K562 (cell line): ENCODE measurements around the gene TRDMT1. TPM values are rescaled to one million over a fixed set of nuclear protein-coding genes. Genes with fewer than 3 reads are reported as not detected.
A peak's percentile ranks its signal among the peaks of the same experiment; 100 is the strongest.

ENCODE experiments used
- CBFA2T3 ChIP-seq: fragments of 450-650 bp; IDR thresholded peaks from 2 replicates; pipeline ENCODE4 v1.6.1; 2017
- CCAR2 ChIP-seq: fragments of 200-400 bp; formaldehyde crosslinking; IDR thresholded peaks from 2 replicates; pipeline ENCODE4 v1.6.1; 2017; ENCODE audit warnings: mild to moderate bottlenecking, low read depth, low read length
- CTCFL ChIP-seq: IDR thresholded peaks from 2 replicates; pipeline ENCODE4 v1.6.1; 2011; ENCODE audit warnings: borderline replicate concordance, low read depth, mild to moderate bottlenecking, moderate library complexity, low read length; ENCODE audit not compliant: insufficient read depth, poor library complexity, severe bottlenecking
- EP300 ChIP-seq: IDR thresholded peaks from 2 replicates; pipeline ENCODE4 v1.6.1; 2012; ENCODE audit warnings: low read length, improper control_type of control experiment
- FOXJ3 ChIP-seq: sonication (generic); formaldehyde crosslinking; IDR thresholded peaks from 2 replicates; pipeline ENCODE4 v1.4.0; 2020; ENCODE audit warnings: mild to moderate bottlenecking, missing genetic modification reagents
- FOXK2 ChIP-seq, 2 experiments: fragments of 450-650 bp; IDR thresholded peaks in 1 of 2; conservative IDR thresholded peaks in 1 of 2; 2 replicates each; pipeline ENCODE4 v1.6.1; 2016; ENCODE audit warnings: low read depth in 2 of 2, mild to moderate bottlenecking in 1 of 2
- GTF2F1 ChIP-seq: IDR thresholded peaks from 2 replicates; pipeline ENCODE4 v1.6.1; 2011; ENCODE audit warnings: low read depth, low read length, improper control_type of control experiment
- HIVEP1 ChIP-seq: fragments of 250-450 bp; sonication (Bioruptor Pico); IDR thresholded peaks from 2 replicates; pipeline ENCODE4 v1.4.0; 2020; ENCODE audit warnings: mild to moderate bottlenecking
- MXI1 ChIP-seq: IDR thresholded peaks from 2 replicates; pipeline ENCODE4 v1.6.1; 2011; ENCODE audit warnings: low read depth, mild to moderate bottlenecking, improper control_type of control experiment, low read length
- MYC ChIP-seq, 2 experiments: fragments of 250-450 bp in 1 of 2; sonication (Bioruptor Pico) in 1 of 2; IDR thresholded peaks; 2 replicates each; pipeline versions ENCODE4 v1.5.1 to v1.6.1; 2012 to 2021; ENCODE audit warnings: low read depth in 2 of 2, borderline replicate concordance in 1 of 2, improper control_type of control experiment in 1 of 2, low read length in 1 of 2, mild to moderate bottlenecking in 1 of 2, moderate library complexity in 1 of 2
- PREB ChIP-seq: sonication (generic); formaldehyde crosslinking; IDR thresholded peaks from 2 replicates; pipeline ENCODE4 v1.8.1; 2023; ENCODE audit warnings: mild to moderate bottlenecking, missing genetic modification reagents
- PTTG1 ChIP-seq: fragments of 450-650 bp; IDR thresholded peaks from 2 replicates; pipeline ENCODE4 v1.6.1; 2016; ENCODE audit warnings: low read depth, mild to moderate bottlenecking, missing genetic modification characterization, missing compliant biosample characterization
- RHOXF2B ChIP-seq: fragments of 250-450 bp; sonication (Bioruptor Pico); conservative IDR thresholded peaks from 2 replicates; pipeline ENCODE4 v1.5.1; 2021
- SAFB ChIP-seq: fragments of 200-400 bp; formaldehyde crosslinking; IDR thresholded peaks from 2 replicates; pipeline ENCODE4 v1.6.1; 2017; ENCODE audit warnings: low read depth, low read length, borderline replicate concordance
- SMARCA4 ChIP-seq: fragments of 450-650 bp; IDR thresholded peaks from 2 replicates; pipeline ENCODE4 v1.6.1; 2016
- WHSC1 ChIP-seq: IDR thresholded peaks from one replicate; pipeline ENCODE4 v1.6.1; 2012; ENCODE audit warnings: low read length, control low read depth, inconsistent platforms
- ZNF253 ChIP-seq: fragments of 250-450 bp; sonication (Bioruptor Pico); conservative IDR thresholded peaks from 2 replicates; pipeline ENCODE4 v1.6.1; 2021; ENCODE audit warnings: mild to moderate bottlenecking
- ZNF507 ChIP-seq: conservative IDR thresholded peaks from 2 replicates; pipeline ENCODE4 v1.6.1; 2017; ENCODE audit warnings: missing genetic modification characterization, missing compliant biosample characterization
- polyA plus RNA-seq, 8 experiments: library from polyadenylated mRNA; depleted of rRNA in 4 of 8; stranded (reverse) in 5 of 8; unstranded in 3 of 8; fragments of >200 nt; fragmentation: Nextera tagmentation in 2 of 8; fragmentation: Illumina TruSeq in 1 of 8; extraction: Ambion mirVana in 2 of 8; extraction: Trizol in 1 of 8; gene quantifications; 2 replicates each; pipeline versions ENCODE4 v1.2.1 to v1.2.3, GENCODE V29; 2011 to 2014; ENCODE audit warnings: inconsistent platforms in 1 of 8, missing spikeins in 1 of 8
- total RNA-seq, 7 experiments: library from RNA; depleted of rRNA in 6 of 7; stranded (reverse); fragments of >200 nt in 6 of 7; fragmentation: Illumina TruSeq in 2 of 7; extraction: Trizol in 2 of 7; gene quantifications; 2 replicates each; pipeline versions ENCODE4 v1.2.1 to v1.2.3, GENCODE V29; 2011 to 2021; ENCODE audit warnings: low replicate concordance in 1 of 7
- TF ChIP-seq, protein P1 (sequence below): fragments of 250-450 bp; sonication (Bioruptor Pico); IDR thresholded peaks from 2 replicates; pipeline ENCODE4 v1.4.0; 2020
- TF ChIP-seq, protein P2 (sequence below): sonication (generic); IDR thresholded peaks from 2 replicates; pipeline ENCODE4 v1.6.1; 2016

The TRDMT1 gene
- total and polyA plus RNA-seq, 9 of the 15 experiments (the other 6 are each of a cell fraction or from before 2014, with no cell fraction given): 5.4 to 12.6 (median 9.3) TPM

DNA sequence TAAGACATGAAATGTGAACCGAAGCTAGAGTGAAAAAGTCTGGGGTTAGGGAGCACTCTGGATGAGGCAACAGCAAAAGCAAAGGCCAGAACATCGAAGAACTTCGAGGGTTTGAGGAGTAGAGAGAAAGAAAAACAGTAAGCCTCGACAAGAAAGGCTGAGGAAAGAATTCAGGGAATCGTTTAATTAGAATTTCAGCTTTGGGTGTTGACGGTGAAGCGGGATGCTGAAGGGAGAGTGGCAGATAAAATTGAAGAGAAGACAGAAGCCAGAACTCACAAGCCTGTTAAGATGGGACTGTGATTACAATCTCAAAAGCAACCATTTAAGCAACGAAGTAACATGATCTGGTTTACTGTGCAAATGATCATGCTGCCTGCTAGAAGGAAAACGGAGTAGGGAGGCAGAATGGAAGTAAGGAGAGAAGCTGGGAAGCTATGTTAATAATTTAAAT, 2.1 kb downstream of the TRDMT1 start (continued):
- TF ChIP-seq PREB (CRISPR knock-in tag) (no peak), SMARCA4 (peak; percentile 55; the same call in 1 of the 2 replicates), ZNF507 (no peak), RHOXF2B (no peak), PTTG1 (tag) (no peak), CBFA2T3 (no peak), FOXJ3 (no peak), ZNF253 (CRISPR knock-in tag) (no peak), CCAR2 (no peak), MYC (IDR thresholded peaks at IDR 0.05; ENCODE audit: low read depth, low read length) (no peak), MYC (CRISPR knock-in tag; IDR thresholded peaks at IDR 0.05; ENCODE audit: borderline replicate concordance, low read depth) (no peak), FOXK2 (conservative IDR thresholded peaks at IDR 0.05 in 1 of 2, IDR thresholded peaks at IDR 0.05 in 1 of 2; ENCODE audit: low read depth in 2 of 2) (peak; percentile 19 to 35; a peak in 2 of 4 replicates), WHSC1 (no peak), EP300 (no peak; the same call in 1 of the 2 replicates), HIVEP1 (CRISPR knock-in tag) (no peak), MXI1 (no peak), CTCFL (no peak), GTF2F1 (no peak), SAFB (no peak)
- TF ChIP-seq, protein P1, sequence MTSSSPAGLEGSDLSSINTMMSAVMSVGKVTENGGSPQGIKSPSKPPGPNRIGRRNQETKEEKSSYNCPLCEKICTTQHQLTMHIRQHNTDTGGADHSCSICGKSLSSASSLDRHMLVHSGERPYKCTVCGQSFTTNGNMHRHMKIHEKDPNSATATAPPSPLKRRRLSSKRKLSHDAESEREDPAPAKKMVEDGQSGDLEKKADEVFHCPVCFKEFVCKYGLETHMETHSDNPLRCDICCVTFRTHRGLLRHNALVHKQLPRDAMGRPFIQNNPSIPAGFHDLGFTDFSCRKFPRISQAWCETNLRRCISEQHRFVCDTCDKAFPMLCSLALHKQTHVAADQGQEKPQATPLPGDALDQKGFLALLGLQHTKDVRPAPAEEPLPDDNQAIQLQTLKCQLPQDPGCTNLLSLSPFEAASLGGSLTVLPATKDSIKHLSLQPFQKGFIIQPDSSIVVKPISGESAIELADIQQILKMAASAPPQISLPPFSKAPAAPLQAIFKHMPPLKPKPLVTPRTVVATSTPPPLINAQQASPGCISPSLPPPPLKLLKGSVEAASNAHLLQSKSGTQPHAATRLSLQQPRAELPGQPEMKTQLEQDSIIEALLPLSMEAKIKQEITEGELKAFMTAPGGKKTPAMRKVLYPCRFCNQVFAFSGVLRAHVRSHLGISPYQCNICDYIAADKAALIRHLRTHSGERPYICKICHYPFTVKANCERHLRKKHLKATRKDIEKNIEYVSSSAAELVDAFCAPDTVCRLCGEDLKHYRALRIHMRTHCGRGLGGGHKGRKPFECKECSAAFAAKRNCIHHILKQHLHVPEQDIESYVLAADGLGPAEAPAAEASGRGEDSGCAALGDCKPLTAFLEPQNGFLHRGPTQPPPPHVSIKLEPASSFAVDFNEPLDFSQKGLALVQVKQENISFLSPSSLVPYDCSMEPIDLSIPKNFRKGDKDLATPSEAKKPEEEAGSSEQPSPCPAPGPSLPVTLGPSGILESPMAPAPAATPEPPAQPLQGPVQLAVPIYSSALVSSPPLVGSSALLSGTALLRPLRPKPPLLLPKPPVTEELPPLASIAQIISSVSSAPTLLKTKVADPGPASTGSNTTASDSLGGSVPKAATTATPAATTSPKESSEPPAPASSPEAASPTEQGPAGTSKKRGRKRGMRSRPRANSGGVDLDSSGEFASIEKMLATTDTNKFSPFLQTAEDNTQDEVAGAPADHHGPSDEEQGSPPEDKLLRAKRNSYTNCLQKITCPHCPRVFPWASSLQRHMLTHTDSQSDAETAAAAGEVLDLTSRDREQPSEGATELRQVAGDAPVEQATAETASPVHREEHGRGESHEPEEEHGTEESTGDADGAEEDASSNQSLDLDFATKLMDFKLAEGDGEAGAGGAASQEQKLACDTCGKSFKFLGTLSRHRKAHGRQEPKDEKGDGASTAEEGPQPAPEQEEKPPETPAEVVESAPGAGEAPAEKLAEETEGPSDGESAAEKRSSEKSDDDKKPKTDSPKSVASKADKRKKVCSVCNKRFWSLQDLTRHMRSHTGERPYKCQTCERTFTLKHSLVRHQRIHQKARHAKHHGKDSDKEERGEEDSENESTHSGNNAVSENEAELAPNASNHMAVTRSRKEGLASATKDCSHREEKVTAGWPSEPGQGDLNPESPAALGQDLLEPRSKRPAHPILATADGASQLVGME: no peak
- TF ChIP-seq, protein P2, sequence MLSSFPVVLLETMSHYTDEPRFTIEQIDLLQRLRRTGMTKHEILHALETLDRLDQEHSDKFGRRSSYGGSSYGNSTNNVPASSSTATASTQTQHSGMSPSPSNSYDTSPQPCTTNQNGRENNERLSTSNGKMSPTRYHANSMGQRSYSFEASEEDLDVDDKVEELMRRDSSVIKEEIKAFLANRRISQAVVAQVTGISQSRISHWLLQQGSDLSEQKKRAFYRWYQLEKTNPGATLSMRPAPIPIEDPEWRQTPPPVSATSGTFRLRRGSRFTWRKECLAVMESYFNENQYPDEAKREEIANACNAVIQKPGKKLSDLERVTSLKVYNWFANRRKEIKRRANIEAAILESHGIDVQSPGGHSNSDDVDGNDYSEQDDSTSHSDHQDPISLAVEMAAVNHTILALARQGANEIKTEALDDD: peak; percentile 42; the same call in 1 of the 2 replicates
